PC-9 (cell line): ENCODE data around the gene FXYD3.

ENCODE experiments used
- EZH2 ChIP-seq: fragments of 200-600 bp; sonication (generic); IDR thresholded peaks from 2 replicates; pipeline ENCODE4 v1.8.0; 2017; ENCODE audit warnings: antibody characterized with exemption, low read depth
- TF ChIP-seq, protein P1 (sequence below): fragments of 200-600 bp; sonication (generic); conservative IDR thresholded peaks from 2 replicates; pipeline ENCODE4 v1.6.1; 2017; ENCODE audit warnings: mixed run types, antibody characterized with exemption, mild to moderate bottlenecking, moderate library complexity

DNA sequence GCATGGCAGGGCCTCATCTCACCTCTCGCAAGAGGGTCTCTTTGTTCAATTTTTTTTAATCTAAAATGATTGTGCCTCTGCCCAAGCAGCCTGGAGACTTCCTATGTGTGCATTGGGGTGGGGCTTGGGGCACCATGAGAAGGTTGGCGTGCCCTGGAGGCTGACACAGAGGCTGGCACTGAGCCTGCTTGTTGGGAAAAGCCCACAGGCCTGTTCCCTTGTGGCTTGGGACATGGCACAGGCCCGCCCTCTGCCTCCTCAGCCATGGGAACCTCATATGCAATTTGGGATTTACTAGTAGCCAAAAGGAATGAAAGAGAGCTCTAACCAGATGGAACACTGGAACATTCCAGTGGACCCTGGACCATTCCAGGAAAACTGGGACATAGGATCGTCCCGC, 8.0 kb downstream of the FXYD3 start:
- TF ChIP-seq, protein P1, sequence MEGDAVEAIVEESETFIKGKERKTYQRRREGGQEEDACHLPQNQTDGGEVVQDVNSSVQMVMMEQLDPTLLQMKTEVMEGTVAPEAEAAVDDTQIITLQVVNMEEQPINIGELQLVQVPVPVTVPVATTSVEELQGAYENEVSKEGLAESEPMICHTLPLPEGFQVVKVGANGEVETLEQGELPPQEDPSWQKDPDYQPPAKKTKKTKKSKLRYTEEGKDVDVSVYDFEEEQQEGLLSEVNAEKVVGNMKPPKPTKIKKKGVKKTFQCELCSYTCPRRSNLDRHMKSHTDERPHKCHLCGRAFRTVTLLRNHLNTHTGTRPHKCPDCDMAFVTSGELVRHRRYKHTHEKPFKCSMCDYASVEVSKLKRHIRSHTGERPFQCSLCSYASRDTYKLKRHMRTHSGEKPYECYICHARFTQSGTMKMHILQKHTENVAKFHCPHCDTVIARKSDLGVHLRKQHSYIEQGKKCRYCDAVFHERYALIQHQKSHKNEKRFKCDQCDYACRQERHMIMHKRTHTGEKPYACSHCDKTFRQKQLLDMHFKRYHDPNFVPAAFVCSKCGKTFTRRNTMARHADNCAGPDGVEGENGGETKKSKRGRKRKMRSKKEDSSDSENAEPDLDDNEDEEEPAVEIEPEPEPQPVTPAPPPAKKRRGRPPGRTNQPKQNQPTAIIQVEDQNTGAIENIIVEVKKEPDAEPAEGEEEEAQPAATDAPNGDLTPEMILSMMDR = no peak
- no peak for TF ChIP-seq EZH2
